ENCODE data around the gene GALNT10.

- TF ChIP-seq EZH2 (IDR thresholded peaks at IDR 0.05) (no peak), CTCF (IDR thresholded peaks at IDR 0.05) (no peak)
Measured at GRCh38 chr5:154197801-154198491, 7.4 kb downstream of the GALNT10 start.
